Keratinocyte (primary cell): ENCODE measurements around the gene TPH1. TPM values are rescaled to one million over a fixed set of nuclear protein-coding genes. Genes with fewer than 3 reads are reported as not detected.

Experiments
- DNase-seq: peaks from one replicate; pipeline ENCODE4 v3.0.0-alpha.2; 2011; ENCODE audit warnings: low read depth, missing footprints, low spot score
- FAIRE-seq: peaks from 2 replicates; lab custom pipeline; 2011; peaks lifted over from hg19 to GRCh38; lab: Jason Lieb, UNC
- H2AFZ ChIP-seq: 2 replicates; pipeline ENCODE4 v1.6.0; 2012; ENCODE audit warnings: low read length, control low read depth, inconsistent platforms; ENCODE audit not compliant: control insufficient read depth
- H3K27ac ChIP-seq: 2 replicates; pipeline ENCODE4 v1.5.1; 2011; ENCODE audit warnings: low read length; ENCODE audit not compliant: control insufficient read depth, insufficient read depth
- H3K27me3 ChIP-seq: 3 replicates; pipeline ENCODE4 v1.6.0; 2011; ENCODE audit warnings: low read length; ENCODE audit not compliant: control insufficient read depth, insufficient read depth; ENCODE audit errors: extremely low read depth
- H3K36me3 ChIP-seq, 2 experiments: 2 replicates in 1 of 2; 3 replicates in 1 of 2; pipeline ENCODE4 v1.5.1; 2011; ENCODE audit warnings: low read length in 2 of 2, mild to moderate bottlenecking in 1 of 2; ENCODE audit not compliant: control insufficient read depth in 2 of 2, insufficient read depth in 2 of 2; ENCODE audit errors: extremely low read depth in 1 of 2
- H3K4me1 ChIP-seq: 3 replicates; pipeline ENCODE4 v1.5.1; 2011; ENCODE audit warnings: low read length; ENCODE audit not compliant: control insufficient read depth, insufficient read depth; ENCODE audit errors: extremely low read depth
- H3K4me2 ChIP-seq: 3 replicates; pipeline ENCODE4 v1.6.0; 2011; ENCODE audit warnings: low read depth, low read length; ENCODE audit not compliant: control insufficient read depth, insufficient read depth; ENCODE audit errors: extremely low read depth
- H3K4me3 ChIP-seq, 3 experiments: fragments of 200-600 bp in 1 of 3; sonication (generic) in 1 of 3; 2 replicates in 2 of 3; 3 replicates in 1 of 3; pipeline ENCODE4 v1.5.1; 2011 to 2016; ENCODE audit warnings: low read length in 3 of 3, mild to moderate bottlenecking in 3 of 3, control low read depth in 2 of 3, inconsistent platforms in 1 of 3, low read depth in 1 of 3, mixed read lengths in 1 of 3, mixed run types in 1 of 3, moderate library complexity in 1 of 3; ENCODE audit not compliant: control insufficient read depth in 2 of 3, insufficient read depth in 2 of 3; ENCODE audit errors: extremely low read depth in 1 of 3
- H3K79me2 ChIP-seq: 2 replicates; pipeline ENCODE4 v1.6.0; 2012; ENCODE audit warnings: low read length; ENCODE audit not compliant: control insufficient read depth, insufficient read depth
- H3K9ac ChIP-seq: 3 replicates; pipeline ENCODE4 v1.6.0; 2011; ENCODE audit warnings: low read length; ENCODE audit not compliant: control insufficient read depth, insufficient read depth; ENCODE audit errors: extremely low read depth
- H3K9me1 ChIP-seq: 3 replicates; pipeline ENCODE4 v1.6.0; 2011; ENCODE audit warnings: low read length; ENCODE audit not compliant: control insufficient read depth, insufficient read depth; ENCODE audit errors: extremely low read depth
- H3K9me3 ChIP-seq: 2 replicates; pipeline ENCODE4 v1.5.1; 2012; ENCODE audit warnings: low read depth, low read length; ENCODE audit not compliant: control insufficient read depth
- H4K20me1 ChIP-seq: 3 replicates; pipeline ENCODE4 v1.6.0; 2011; ENCODE audit warnings: low read length; ENCODE audit not compliant: control insufficient read depth, insufficient read depth; ENCODE audit errors: extremely low read depth
- CTCF ChIP-seq, 3 experiments: IDR thresholded peaks in 1 of 3; conservative IDR thresholded peaks in 1 of 3; optimal IDR thresholded peaks in 1 of 3; 2 replicates in 2 of 3; 3 replicates in 1 of 3; pipeline versions ENCODE3 to v1.5.1; 2011; ENCODE audit warnings: low read length in 3 of 3, mild to moderate bottlenecking in 3 of 3, moderate library complexity in 2 of 3, control low read depth in 1 of 3, inconsistent platforms in 1 of 3; ENCODE audit not compliant: insufficient read depth in 2 of 3; ENCODE audit errors: extremely low read depth in 1 of 3
- EZH2 ChIP-seq: IDR thresholded peaks from one replicate; pipeline ENCODE4 v1.6.1; 2012; ENCODE audit warnings: inconsistent platforms, mild to moderate bottlenecking, low read length, moderate library complexity
- dilution Hi-C: fragments of 300-500 bp; cut with MboI; formaldehyde crosslinking; loops from one replicate; pipeline ENCODE4 v1.7.0; 2020; ENCODE audit warnings: low sequenced_read_pairs; ENCODE audit not compliant: extremely low pct_ligation_motif_present
- polyA plus RNA-seq, 5 experiments: library from polyadenylated mRNA; depleted of rRNA in 3 of 5; stranded (reverse) in 3 of 5; stranded (forward) in 1 of 5; unstranded in 1 of 5; fragments of >200 nt; gene quantifications; 1 replicate in 1 of 5; 2 replicates in 3 of 5; 3 replicates in 1 of 5; pipeline versions ENCODE4 v1.2.1 to v1.2.3, GENCODE V29; 2011 to 2012; ENCODE audit warnings: missing spikeins in 2 of 5, low read depth in 1 of 5, low replicate concordance in 1 of 5

Gene TPH1
- polyA plus RNA-seq, 1 donor (not counting 4 experiments of a cell fraction or from before 2014, with no cell fraction given): 0.22 TPM

DNA sequence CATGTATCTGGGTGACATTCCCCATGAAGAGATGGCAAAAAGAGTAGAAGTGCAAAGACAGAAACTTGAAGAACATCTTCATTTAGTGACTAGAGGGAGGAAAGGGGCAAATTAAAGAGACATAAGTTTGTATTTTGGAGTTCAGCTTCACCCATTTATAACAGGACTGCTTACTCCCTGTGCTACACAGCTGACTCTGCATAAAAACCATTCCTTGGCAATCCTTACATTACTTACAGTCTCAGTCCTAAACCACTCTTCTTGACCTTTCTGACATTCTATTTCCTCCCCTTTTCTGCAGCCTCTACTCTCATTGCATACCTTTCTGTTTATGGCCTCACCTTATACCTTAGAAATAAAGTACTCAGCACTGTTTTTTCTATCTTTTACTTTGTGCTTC lies 26.4 kb downstream of the TPH1 start:
- Histone ChIP-seq H2AFZ (no peak overlapping the region), H3K4me2 (no peak overlapping the region), H3K4me3 (no peak overlapping the region), H3K9me1 (no peaks in the 10 kb centered on the region), H3K9ac (no peak overlapping the region), H3K27ac (no peak overlapping the region), H3K36me3 (no peaks in the 10 kb centered on the region), H3K79me2 (no peaks in the 10 kb centered on the region), H3K9me3 (no peaks in the 10 kb centered on the region), H4K20me1 (no peaks in the 10 kb centered on the region), H3K4me1 (no peaks in the 10 kb centered on the region), H3K27me3 (no peaks in the 10 kb centered on the region)
- FAIRE-seq (no peak), DNase-seq (no peak)
- dilution Hi-C loops: no loop called here
- TF ChIP-seq CTCF (optimal IDR thresholded peaks at IDR 0.05 in 1 of 3, IDR thresholded peaks at IDR 0.05 in 1 of 3, conservative IDR thresholded peaks at IDR 0.05 in 1 of 3; ENCODE audit: extremely low read depth in 1 of 3, insufficient read depth in 2 of 3, low read length in 3 of 3): no peak
- TF ChIP-seq EZH2: no peak

DNA sequence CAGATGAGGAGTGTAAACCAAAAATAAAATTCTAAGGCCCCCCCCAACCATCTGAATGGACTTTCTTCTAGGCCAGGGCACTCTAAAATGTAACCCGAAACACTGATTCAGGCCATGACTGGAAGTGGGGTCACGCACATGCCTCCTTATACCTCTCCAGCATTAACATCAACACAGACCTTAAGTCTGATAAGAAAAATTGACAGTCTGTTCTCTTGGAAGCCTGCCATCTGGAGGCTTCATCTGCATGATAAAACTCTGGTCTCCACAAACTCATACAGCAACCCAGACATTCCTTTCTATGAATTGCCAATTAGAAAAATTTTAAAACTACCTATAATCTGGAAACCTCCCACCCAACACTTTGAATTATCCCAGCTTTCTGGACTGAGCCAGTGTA lies 29.3 kb downstream of the TPH1 start:
- no peak overlapping the region for H3K4me3 ChIP-seq
- FAIRE-seq: no peak
- H2AFZ ChIP-seq: no peak overlapping the region
- peaks cover 3% of the 10 kb centered on the region for H3K27me3 ChIP-seq
- H3K4me2 ChIP-seq: no peak overlapping the region
- no peak overlapping the region for H3K9ac ChIP-seq
- no peaks in the 10 kb centered on the region for H3K36me3 ChIP-seq
- dilution Hi-C loops: no loop called here
- no peak for TF ChIP-seq EZH2
- TF ChIP-seq CTCF (optimal IDR thresholded peaks at IDR 0.05 in 1 of 3, IDR thresholded peaks at IDR 0.05 in 1 of 3, conservative IDR thresholded peaks at IDR 0.05 in 1 of 3; ENCODE audit: extremely low read depth in 1 of 3, insufficient read depth in 2 of 3, low read length in 3 of 3): no peak
- no peak overlapping the region for H3K27ac ChIP-seq
- no peaks in the 10 kb centered on the region for H3K9me3 ChIP-seq
- H3K9me1 ChIP-seq: no peaks in the 10 kb centered on the region
- peaks cover 5% of the 10 kb centered on the region for H3K79me2 ChIP-seq
- peaks cover 8% of the 10 kb centered on the region for H3K4me1 ChIP-seq
- no peaks in the 10 kb centered on the region for H4K20me1 ChIP-seq
- no peak for DNase-seq
